GM13976 (cell line): Measurements from ENCODE around the gene NOL4L.

Experiments used
- DNase-seq: peaks from one replicate; pipeline ENCODE4 v3.0.0; 2012; ENCODE audit warnings: low spot score
- CTCF ChIP-seq: IDR thresholded peaks from 2 replicates; pipeline ENCODE4 v1.5.1; 2012; ENCODE audit warnings: borderline replicate concordance, mild to moderate bottlenecking; ENCODE audit not compliant: insufficient read depth; ENCODE audit errors: extremely low read depth, missing control alignments, control extremely low read depth
- in situ Hi-C: fragments of 300-500 bp; cut with MboI; formaldehyde crosslinking; loops from one replicate; pipeline ENCODE4 v1.12.0; 2022; ENCODE audit warnings: low sequenced_read_pairs, mixed read lengths, inconsistent platforms; ENCODE audit not compliant: unreplicated experiment

NOL4L gene

DNA sequence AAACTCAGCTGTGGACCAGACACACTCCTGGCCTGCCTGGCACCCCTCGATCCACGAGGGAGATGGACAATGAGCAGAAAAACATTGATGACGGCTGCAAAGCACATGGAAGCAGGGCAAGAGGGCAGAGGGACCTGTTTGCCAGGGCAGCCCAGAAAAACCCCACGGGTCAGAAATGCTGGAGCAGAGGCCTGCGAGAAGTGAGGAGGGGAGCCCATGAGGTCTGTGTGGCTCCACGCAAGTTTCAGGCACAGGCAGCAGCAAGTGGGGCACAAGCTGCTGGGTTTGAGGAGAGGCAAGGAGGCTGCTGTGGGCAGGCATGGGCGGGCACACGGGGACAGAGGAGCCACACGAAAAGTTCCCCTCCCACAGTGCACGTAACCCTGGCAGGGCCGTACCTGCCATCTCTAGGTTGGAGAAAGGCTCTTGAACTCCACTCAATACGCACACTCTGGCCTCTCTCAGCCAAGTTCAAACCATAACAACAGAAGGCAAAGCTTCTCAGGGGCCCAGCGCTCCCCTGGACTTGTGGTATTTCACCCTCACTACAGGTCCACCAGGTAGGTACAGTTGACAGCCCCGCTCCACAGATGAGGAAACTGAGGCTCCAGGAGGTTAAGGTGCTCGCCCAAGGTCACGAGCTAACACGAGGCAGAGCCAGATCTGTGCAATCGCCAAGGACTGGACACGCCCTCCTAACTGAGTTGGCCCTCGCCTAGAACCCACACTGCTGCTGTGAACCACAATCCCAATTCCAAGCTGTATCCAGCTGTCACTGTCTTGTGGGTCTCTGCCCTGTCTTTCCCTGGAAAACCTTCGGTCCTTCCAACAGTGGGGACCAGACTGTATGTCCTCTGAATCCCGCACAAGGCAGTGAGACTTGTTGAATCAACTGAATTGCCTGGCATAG lies 108.2 kb downstream of the NOL4L start:
- in situ Hi-C loops, result no loop called here
- no peak for DNase-seq
- TF ChIP-seq CTCF, result no peak

- peak; percentile 90 for DNase-seq
- in situ Hi-C loops, result no loop called here
- no peak for TF ChIP-seq CTCF
Measured at GRCh38 chr20:32474967-32475811, 109.9 kb downstream of the NOL4L start.

GRCh38 chr20:32474717-32474966 lies 110.5 kb downstream of the NOL4L start:
- in situ Hi-C loops, result no loop called here
- TF ChIP-seq CTCF, result no peak

GRCh38 chr20:32474009-32474716 lies 111.0 kb downstream of the NOL4L start:
- TF ChIP-seq CTCF, result no peak
- in situ Hi-C loops, result no loop called here
- DNase-seq, result no peak

More at GRCh38 chr20:32474717-32474966, 110.5 kb downstream of the NOL4L start:
- no peak for DNase-seq

DNA sequence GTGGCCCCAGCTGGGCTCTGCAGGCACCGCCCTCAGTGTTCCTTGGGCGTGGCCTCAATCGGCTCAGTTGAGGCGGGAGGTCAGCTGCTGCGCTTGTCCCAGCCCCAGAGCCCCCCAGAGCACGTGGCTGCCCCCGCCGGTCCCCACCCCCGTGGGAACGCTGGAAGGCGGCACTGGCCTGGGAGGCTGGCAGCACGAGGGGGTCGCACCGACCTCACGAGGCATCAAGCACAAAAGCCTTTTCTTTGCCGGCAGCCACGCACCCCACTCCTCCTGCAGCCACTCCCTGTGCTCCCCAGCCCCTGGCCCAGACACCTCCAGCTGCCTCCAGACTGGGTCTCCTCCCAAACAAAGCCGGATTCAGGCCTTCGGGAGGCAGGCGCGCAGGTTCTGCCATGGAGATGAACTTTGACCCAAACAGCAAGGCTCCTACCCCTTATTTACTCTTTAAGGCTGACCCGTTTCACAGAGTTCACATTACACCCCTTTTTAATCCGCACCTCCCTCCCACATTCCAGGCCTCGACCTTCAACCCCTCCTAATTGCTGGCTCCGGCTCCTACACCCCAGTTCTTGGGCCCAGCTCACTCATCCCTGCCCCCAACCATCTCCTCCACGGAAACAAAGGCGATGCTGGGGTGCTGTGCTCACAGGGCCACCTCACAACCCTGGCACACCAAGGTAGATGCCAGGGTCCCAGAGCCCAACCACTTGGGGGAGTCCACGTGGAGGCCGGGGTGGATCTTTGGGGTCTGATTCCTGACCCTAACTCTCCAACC lies 111.7 kb downstream of the NOL4L start:
- DNase-seq, result no peak
- in situ Hi-C loops, result no loop called here
- no peak for TF ChIP-seq CTCF

- no peak for TF ChIP-seq CTCF
- no peak for DNase-seq
- in situ Hi-C loops, result no loop called here
Measured at GRCh38 chr20:32472581-32473207, 112.4 kb downstream of the NOL4L start.
